HEK293 (cell line): ENCODE measurements around the gene ACAA2.

ENCODE experiments used
- CTCF ChIA-PET: fragments of 350-600 bp; formaldehyde crosslinking; extraction: SDS; loops from one replicate; lab custom pipeline; 2021; ENCODE audit warnings: antibody characterized with exemption; lab: Yijun Ruan, JAX
- POLR2A ChIA-PET: fragments of 300-600 bp; formaldehyde crosslinking; extraction: SDS; loops from one replicate; lab custom pipeline; 2020; ENCODE audit warnings: antibody characterized with exemption, inconsistent platforms; lab: Yijun Ruan, JAX
- H3K27ac ChIP-seq: fragments of 200-500 bp; sonication (Bioruptor generic); 2 replicates; pipeline ENCODE4 v1.5.1; 2014; ENCODE audit warnings: low read depth, low read length, control low read depth, inconsistent platforms; ENCODE audit errors: extremely low read depth
- H3K36me3 ChIP-seq, 2 experiments: fragments of 200-500 bp in 1 of 2; sonication (Bioruptor generic) in 1 of 2; 1 replicate in 1 of 2; 2 replicates in 1 of 2; pipeline ENCODE4 v1.5.1; 2014 to 2017; ENCODE audit warnings: inconsistent platforms in 2 of 2, low read length in 2 of 2; ENCODE audit not compliant: control insufficient read depth in 2 of 2, insufficient read depth in 1 of 2
- H3K4me1 ChIP-seq: fragments of 200-500 bp; sonication (Bioruptor generic); 2 replicates; pipeline ENCODE4 v1.5.1; 2014; ENCODE audit warnings: mild to moderate bottlenecking, low read length, inconsistent platforms; ENCODE audit not compliant: control insufficient read depth, insufficient read depth
- H3K4me3 ChIP-seq: 2 replicates; pipeline ENCODE4 v1.5.1; 2011; ENCODE audit warnings: low read depth, mild to moderate bottlenecking, control low read depth, low read length, moderate library complexity
- H3K9me3 ChIP-seq: fragments of 200-500 bp; sonication (Bioruptor generic); 2 replicates; pipeline ENCODE4 v1.5.1; 2014; ENCODE audit warnings: low read depth, low read length, inconsistent platforms; ENCODE audit not compliant: control insufficient read depth, insufficient read depth
- BCL11B ChIP-seq: fragments of 450-650 bp; formaldehyde crosslinking; IDR thresholded peaks from 2 replicates; pipeline ENCODE4 v1.5.1; 2016; ENCODE audit warnings: low read depth, missing biosample characterization, missing genetic modification characterization
- EGR2 ChIP-seq: fragments of 450-650 bp; formaldehyde crosslinking; IDR thresholded peaks from 2 replicates; pipeline ENCODE4 v1.5.1; 2016; ENCODE audit warnings: low read depth, missing biosample characterization, missing genetic modification characterization
- PRDM2 ChIP-seq: fragments of 450-650 bp; formaldehyde crosslinking; IDR thresholded peaks from 2 replicates; pipeline ENCODE4 v1.5.1; 2016; ENCODE audit warnings: missing biosample characterization, missing genetic modification characterization, borderline replicate concordance
- ZBTB48 ChIP-seq: fragments of 450-650 bp; formaldehyde crosslinking; IDR thresholded peaks from 2 replicates; pipeline ENCODE4 v1.5.1; 2016; ENCODE audit warnings: missing biosample characterization, missing genetic modification characterization
- ZFHX2 ChIP-seq: fragments of 450-650 bp; formaldehyde crosslinking; conservative IDR thresholded peaks from 2 replicates; pipeline ENCODE4 v1.5.1; 2016; ENCODE audit warnings: missing biosample characterization, missing genetic modification characterization
- ZNF146 ChIP-seq: fragments of 450-650 bp; formaldehyde crosslinking; IDR thresholded peaks from 2 replicates; pipeline ENCODE4 v1.5.1; 2016; ENCODE audit warnings: missing biosample characterization, missing genetic modification characterization
- ZNF19 ChIP-seq: fragments of 450-650 bp; formaldehyde crosslinking; IDR thresholded peaks from 2 replicates; pipeline ENCODE4; 2016; ENCODE audit warnings: missing biosample characterization, missing genetic modification characterization, low read depth
- ZNF211 ChIP-seq: fragments of 450-650 bp; formaldehyde crosslinking; IDR thresholded peaks from 2 replicates; pipeline ENCODE4 v1.5.1; 2016; ENCODE audit warnings: low read depth, missing biosample characterization, missing genetic modification characterization
- ZNF266 ChIP-seq: fragments of 450-650 bp; formaldehyde crosslinking; IDR thresholded peaks from 2 replicates; pipeline ENCODE4 v1.5.1; 2016; ENCODE audit warnings: missing biosample characterization, missing genetic modification characterization, low read depth
- ZNF350 ChIP-seq: fragments of 450-650 bp; formaldehyde crosslinking; IDR thresholded peaks from 2 replicates; pipeline ENCODE4 v1.5.0; 2017; ENCODE audit warnings: missing biosample characterization, mild to moderate bottlenecking, missing genetic modification characterization
- ZNF404 ChIP-seq: fragments of 450-650 bp; formaldehyde crosslinking; IDR thresholded peaks from 2 replicates; pipeline ENCODE4 v1.5.1; 2017; ENCODE audit warnings: missing biosample characterization, missing genetic modification characterization
- ZNF416 ChIP-seq: fragments of 450-650 bp; formaldehyde crosslinking; IDR thresholded peaks from 2 replicates; pipeline ENCODE4 v1.5.1; 2016; ENCODE audit warnings: missing biosample characterization, missing genetic modification characterization
- ZNF510 ChIP-seq: fragments of 450-650 bp; formaldehyde crosslinking; IDR thresholded peaks from 2 replicates; pipeline ENCODE4 v1.5.1; 2018; ENCODE audit warnings: mild to moderate bottlenecking, missing genetic modification characterization, missing biosample characterization; ENCODE audit not compliant: insufficient replicate concordance
- ZNF514 ChIP-seq: fragments of 450-650 bp; formaldehyde crosslinking; IDR thresholded peaks from 2 replicates; pipeline ENCODE4 v1.5.1; 2016; ENCODE audit warnings: missing biosample characterization, missing genetic modification characterization
- ZNF544 ChIP-seq: fragments of 450-650 bp; formaldehyde crosslinking; IDR thresholded peaks from 2 replicates; pipeline ENCODE4 v1.5.0; 2017; ENCODE audit warnings: missing biosample characterization, missing genetic modification characterization
- ZNF558 ChIP-seq: fragments of 450-650 bp; formaldehyde crosslinking; IDR thresholded peaks from 2 replicates; pipeline ENCODE4 v1.5.1; 2016; ENCODE audit warnings: missing biosample characterization, missing genetic modification characterization
- ZNF560 ChIP-seq: fragments of 450-650 bp; formaldehyde crosslinking; IDR thresholded peaks from 2 replicates; pipeline ENCODE4 v1.5.1; 2017; ENCODE audit warnings: missing biosample characterization, missing genetic modification characterization, borderline replicate concordance
- ZNF639 ChIP-seq: fragments of 450-650 bp; formaldehyde crosslinking; IDR thresholded peaks from 2 replicates; pipeline ENCODE4 v1.5.1; 2016; ENCODE audit warnings: missing biosample characterization, missing genetic modification characterization
- ZNF645 ChIP-seq: fragments of 450-650 bp; formaldehyde crosslinking; IDR thresholded peaks from 2 replicates; pipeline ENCODE4; 2016; ENCODE audit warnings: missing biosample characterization, missing genetic modification characterization

The ACAA2 gene

GRCh38 chr18:49849331-49850217, 36.2 kb upstream of the ACAA2 start (continued):
- TF ChIP-seq PRDM2 (tag by site-specific recombination) (no peak), ZNF645 (tag by site-specific recombination) (no peak), ZNF404 (tag by site-specific recombination) (no peak), ZNF639 (tag by site-specific recombination) (no peak), ZNF514 (tag by site-specific recombination) (no peak), ZNF510 (tag by site-specific recombination) (no peak), ZNF560 (tag by site-specific recombination) (no peak), ZNF544 (tag by site-specific recombination) (no peak), ZNF19 (tag by site-specific recombination) (no peak), ZBTB48 (no peak), BCL11B (tag by site-specific recombination) (no peak), ZNF558 (tag by site-specific recombination) (no peak), ZNF350 (tag by site-specific recombination) (no peak), ZNF266 (tag by site-specific recombination) (no peak)

- ChIA-PET CTCF (interaction anchor here (0.7 to 7.4 kb wide), 3 partner anchors 10 to 70 kb away, joined by 3 to 40 read pairs (median 3); no protein-coding TSS in a partner anchor), POLR2A (interaction anchor here (0.6 to 1.8 kb wide), 2 partner anchors 11 to 26 kb away, joined by 4 to 8 read pairs; no protein-coding TSS in a partner anchor)
- H3K4me3 ChIP-seq = no peak overlapping the region
- no peaks in the 10 kb centered on the region for H3K9me3 ChIP-seq
- no peaks in the 10 kb centered on the region for H3K36me3 ChIP-seq
- TF ChIP-seq ZNF416 (tag by site-specific recombination) = no peak
- TF ChIP-seq EGR2 (tag by site-specific recombination) = peak; percentile 90
- TF ChIP-seq ZNF211 (tag by site-specific recombination) = no peak
- no peak for TF ChIP-seq ZNF146
- peak; percentile 66 for TF ChIP-seq ZFHX2 (tag by site-specific recombination)
- no peak overlapping the region for H3K27ac ChIP-seq
- peaks cover 7% of the 10 kb centered on the region; the same call in 1 of the 2 replicates for H3K4me1 ChIP-seq
Measured at GRCh38 chr18:49848115-49848514, 34.8 kb upstream of the ACAA2 start.
